Trophoblast cell (in vitro differentiated cells and primary cell): ENCODE data around the gene NFIB.

Source experiments
- DNase-seq, 2 donors: peaks; one replicate each; pipeline ENCODE4 v3.0.0-alpha.2; 2016
- H2AFZ ChIP-seq: 2 replicates; pipeline ENCODE4 v1.6.1; 2013; ENCODE audit warnings: low read length, moderate library complexity, mild to moderate bottlenecking; ENCODE audit not compliant: insufficient read depth, poor library complexity
- H2AK5ac ChIP-seq: 2 replicates; pipeline ENCODE4 v1.6.1; 2013; ENCODE audit warnings: mild to moderate bottlenecking, low read length
- H2BK120ac ChIP-seq: 2 replicates; pipeline ENCODE4 v1.6.1; 2013; ENCODE audit warnings: low read length, mild to moderate bottlenecking, moderate library complexity; ENCODE audit not compliant: insufficient read depth, poor library complexity
- H2BK12ac ChIP-seq: 2 replicates; pipeline ENCODE4 v1.6.1; 2013; ENCODE audit warnings: mild to moderate bottlenecking, low read length, moderate library complexity
- H2BK5ac ChIP-seq: 2 replicates; pipeline ENCODE4 v1.6.1; 2013; ENCODE audit warnings: low read length, low read depth, moderate library complexity, mild to moderate bottlenecking; ENCODE audit not compliant: poor library complexity
- H3K14ac ChIP-seq: 2 replicates; pipeline ENCODE4 v1.6.1; 2013; ENCODE audit warnings: mild to moderate bottlenecking, low read length
- H3K18ac ChIP-seq: 2 replicates; pipeline ENCODE4 v1.6.1; 2013; ENCODE audit warnings: mild to moderate bottlenecking, low read length
- H3K23ac ChIP-seq: 2 replicates; pipeline ENCODE4 v1.6.1; 2013; ENCODE audit warnings: low read length
- H3K27ac ChIP-seq: 2 replicates; pipeline ENCODE4 v1.5.1; 2013; ENCODE audit warnings: low read depth, mild to moderate bottlenecking, inconsistent platforms, low read length, moderate library complexity
- H3K27me3 ChIP-seq: 2 replicates; pipeline ENCODE4 v1.6.1; 2013; ENCODE audit warnings: inconsistent platforms, mild to moderate bottlenecking, low read length, moderate library complexity; ENCODE audit not compliant: insufficient read depth
- H3K36me3 ChIP-seq, 2 experiments: 1 replicate in 1 of 2; 2 replicates in 1 of 2; pipeline ENCODE4 v1.6.1; 2013; ENCODE audit warnings: low read length in 2 of 2, mild to moderate bottlenecking in 2 of 2, moderate library complexity in 1 of 2; ENCODE audit not compliant: insufficient read depth in 2 of 2, control insufficient read depth in 1 of 2
- H3K4ac ChIP-seq: 2 replicates; pipeline ENCODE4 v1.6.1; 2013; ENCODE audit warnings: low read depth, mild to moderate bottlenecking, low read length, moderate library complexity
- H3K4me1 ChIP-seq, 2 experiments: 1 replicate in 1 of 2; 2 replicates in 1 of 2; pipeline ENCODE4 v1.6.1; 2013; ENCODE audit warnings: low read length in 2 of 2, mild to moderate bottlenecking in 2 of 2, moderate library complexity in 1 of 2; ENCODE audit not compliant: insufficient read depth in 2 of 2, control insufficient read depth in 1 of 2
- H3K4me2 ChIP-seq: 2 replicates; pipeline ENCODE4 v1.6.1; 2013; ENCODE audit warnings: inconsistent platforms, mild to moderate bottlenecking, low read length, moderate library complexity
- H3K4me3 ChIP-seq: 2 replicates; pipeline ENCODE4 v1.5.1; 2013; ENCODE audit warnings: mild to moderate bottlenecking, low read depth, low read length, inconsistent platforms
- H3K79me1 ChIP-seq: one replicate; pipeline ENCODE4 v1.6.1; 2013; ENCODE audit warnings: low read length
- H3K79me2 ChIP-seq: 2 replicates; pipeline ENCODE4 v1.6.1; 2013; ENCODE audit warnings: low read length, mild to moderate bottlenecking; ENCODE audit not compliant: control insufficient read depth, insufficient read depth, poor library complexity
- H3K9ac ChIP-seq: 2 replicates; pipeline ENCODE4 v1.6.1; 2013; ENCODE audit warnings: mild to moderate bottlenecking, low read length
- H3K9me3 ChIP-seq: 2 replicates; pipeline ENCODE4 v1.6.1; 2013; ENCODE audit warnings: low read depth, mild to moderate bottlenecking, control low read depth, inconsistent platforms, low read length; ENCODE audit not compliant: insufficient read depth
- H4K12ac ChIP-seq: 2 replicates; pipeline ENCODE4 v1.6.1; 2013; ENCODE audit warnings: low read depth, mild to moderate bottlenecking, low read length, moderate library complexity
- H4K8ac ChIP-seq: 2 replicates; pipeline ENCODE4 v1.6.1; 2013; ENCODE audit warnings: low read depth, mild to moderate bottlenecking, low read length, moderate library complexity
- H4K91ac ChIP-seq: one replicate; pipeline ENCODE4 v1.6.1; 2013; ENCODE audit warnings: low read depth, mild to moderate bottlenecking, low read length, moderate library complexity
- WGBS: extraction: QIAGEN DNeasy Blood & Tissue Kit; methylation state at CpG from one replicate; pipeline ENCODE4 v1.1.7; 2013; ENCODE audit warnings: missing lambda C conversion rate; ENCODE audit not compliant: insufficient read length, insufficient coverage; ENCODE audit errors: extremely low coverage; 5-methylcytosine and 5-hydroxymethylcytosine counted together

The NFIB gene

DNA sequence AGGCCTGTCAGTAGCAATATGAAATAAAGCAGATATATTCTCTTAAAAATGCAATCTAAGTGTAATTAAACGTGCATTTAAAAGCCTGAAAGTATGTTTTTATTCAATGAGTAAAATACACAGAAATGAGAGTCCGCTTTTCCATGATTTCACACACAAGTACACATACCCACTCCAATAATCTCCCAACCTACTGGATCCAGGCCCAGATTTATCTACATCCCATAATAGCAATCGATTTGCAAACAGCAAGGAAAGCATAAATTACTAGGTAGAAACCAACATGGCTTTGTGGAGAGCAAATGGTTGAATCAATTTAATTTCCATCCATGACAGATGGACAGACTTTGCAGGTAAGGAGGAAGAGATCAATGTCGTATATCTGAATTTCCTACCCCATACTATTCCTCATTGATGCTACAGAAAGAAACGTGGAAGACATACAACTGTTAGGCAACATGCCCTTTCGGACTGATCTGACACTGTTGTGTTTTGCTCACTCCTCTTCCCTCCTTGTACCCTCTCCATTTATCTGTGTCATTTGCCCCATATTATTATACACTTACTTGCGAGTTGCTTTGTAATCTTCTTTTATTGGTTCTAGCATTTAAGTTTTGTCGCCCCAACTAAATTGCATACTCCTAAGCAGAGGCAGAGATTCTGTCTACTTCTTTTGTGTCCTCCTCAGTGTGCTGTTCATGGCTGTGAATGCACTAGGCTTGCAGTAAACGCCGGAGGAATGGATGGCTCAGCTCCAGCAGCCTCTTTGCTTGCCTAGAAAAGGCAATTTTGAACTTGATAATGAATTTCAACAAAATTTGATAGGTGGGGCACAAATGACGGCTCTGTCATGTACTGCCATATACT is 133.6 kb downstream of the NFIB start:
- no peak overlapping the region for H3K14ac ChIP-seq
- no peak overlapping the region for H2BK5ac ChIP-seq
- H3K79me1 ChIP-seq, result no peaks in the 10 kb centered on the region
- H3K23ac ChIP-seq, result no peak overlapping the region
- H3K27ac ChIP-seq, result no peak overlapping the region
- no peaks in the 10 kb centered on the region for H3K9me3 ChIP-seq
- H3K4me1 ChIP-seq, result no peaks in the 10 kb centered on the region
- no peaks in the 10 kb centered on the region for H3K27me3 ChIP-seq
- H2AFZ ChIP-seq, result no peak overlapping the region
- no peak overlapping the region for H2BK12ac ChIP-seq
- H3K4ac ChIP-seq, result no peak overlapping the region
- H3K4me2 ChIP-seq, result no peak overlapping the region
- H3K4me3 ChIP-seq, result no peak overlapping the region
- H4K8ac ChIP-seq, result no peak overlapping the region
- H2AK5ac ChIP-seq, result no peak overlapping the region
- H3K79me2 ChIP-seq, result no peaks in the 10 kb centered on the region
- no peaks in the 10 kb centered on the region for H3K36me3 ChIP-seq
- H2BK120ac ChIP-seq, result no peak overlapping the region
- H4K91ac ChIP-seq, result no peak overlapping the region
- H3K9ac ChIP-seq, result no peak overlapping the region
- no peak overlapping the region for H4K12ac ChIP-seq
- no peak overlapping the region for H3K18ac ChIP-seq
- no CpG with 5 or more reads among the region's 11 CpGs for WGBS
- no peak for DNase-seq

DNA sequence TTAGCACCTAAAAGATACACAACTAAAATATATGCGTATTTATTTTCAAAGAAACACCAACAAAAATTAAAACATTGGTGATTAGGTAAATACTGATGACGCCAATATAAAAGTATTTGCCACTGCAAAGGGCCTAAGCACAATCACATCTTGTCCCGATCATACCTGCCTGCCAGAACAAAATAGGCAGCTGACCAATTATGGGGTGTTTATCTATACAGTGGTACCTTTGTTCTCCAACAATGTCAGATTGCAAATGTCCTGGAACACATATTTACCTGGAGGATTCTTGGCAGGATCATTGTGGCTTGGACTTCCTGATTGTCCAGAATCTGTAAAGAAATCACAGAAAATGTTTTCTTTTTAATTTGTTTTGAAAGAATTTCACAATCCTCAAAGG is 134.5 kb downstream of the NFIB start:
- Histone ChIP-seq H2BK12ac (no peak overlapping the region), H3K14ac (no peak overlapping the region), H3K79me2 (no peaks in the 10 kb centered on the region), H2BK5ac (no peak overlapping the region), H3K27me3 (no peaks in the 10 kb centered on the region), H3K23ac (no peak overlapping the region), H3K18ac (no peak overlapping the region), H3K27ac (no peak overlapping the region), H2AK5ac (no peak overlapping the region), H3K9ac (no peak overlapping the region), H3K9me3 (no peaks in the 10 kb centered on the region), H4K91ac (no peak overlapping the region), H3K4me2 (no peak overlapping the region), H3K4me3 (no peak overlapping the region), H2AFZ (no peak overlapping the region), H3K36me3 (no peaks in the 10 kb centered on the region), H3K4ac (no peak overlapping the region), H4K8ac (no peak overlapping the region), H2BK120ac (no peak overlapping the region), H4K12ac (no peak overlapping the region), H3K4me1 (no peaks in the 10 kb centered on the region), H3K79me1 (no peaks in the 10 kb centered on the region)
- WGBS, result no CpG with 5 or more reads among the region's 3 CpGs
- no peak for DNase-seq

DNA sequence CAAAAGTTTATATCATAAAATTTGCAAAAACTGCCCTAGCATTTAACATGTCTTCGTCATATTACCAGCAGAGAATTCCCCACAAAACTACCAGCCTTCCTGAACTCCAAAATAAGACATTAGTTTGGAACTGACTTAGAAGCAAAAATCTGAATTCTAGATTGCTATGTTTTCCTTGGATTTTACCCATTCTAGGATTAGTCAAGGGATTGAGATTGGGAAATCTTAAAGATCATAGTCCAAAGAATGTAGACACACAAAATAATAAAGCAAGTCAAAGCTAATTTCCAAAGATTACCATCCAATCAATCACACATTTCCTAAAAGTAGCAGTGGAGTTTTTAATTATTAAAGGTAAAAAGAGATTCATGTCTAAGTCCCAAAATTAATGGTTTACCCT is 138.2 kb downstream of the NFIB start:
- no peak overlapping the region for H2BK120ac ChIP-seq
- no peaks in the 10 kb centered on the region for H3K9me3 ChIP-seq
- H2AK5ac ChIP-seq, result no peak overlapping the region
- H3K79me1 ChIP-seq, result no peaks in the 10 kb centered on the region
- H3K79me2 ChIP-seq, result no peaks in the 10 kb centered on the region
- no peak overlapping the region for H3K23ac ChIP-seq
- H2BK12ac ChIP-seq, result no peak overlapping the region
- H2BK5ac ChIP-seq, result no peak overlapping the region
- H3K27me3 ChIP-seq, result no peaks in the 10 kb centered on the region
- H4K91ac ChIP-seq, result no peak overlapping the region
- no peak overlapping the region for H3K18ac ChIP-seq
- H3K36me3 ChIP-seq, result no peaks in the 10 kb centered on the region
- H4K12ac ChIP-seq, result no peak overlapping the region
- H3K4me1 ChIP-seq, result no peaks in the 10 kb centered on the region
- no peak overlapping the region for H3K4me3 ChIP-seq
- no peak overlapping the region for H3K4ac ChIP-seq
- no CpG with 5 or more reads among the region's 1 CpG for WGBS
- no peak overlapping the region for H3K4me2 ChIP-seq
- no peak overlapping the region for H3K14ac ChIP-seq
- H4K8ac ChIP-seq, result no peak overlapping the region
- H2AFZ ChIP-seq, result no peak overlapping the region
- H3K9ac ChIP-seq, result no peak overlapping the region
- H3K27ac ChIP-seq, result no peak overlapping the region
- no peak for DNase-seq

DNA sequence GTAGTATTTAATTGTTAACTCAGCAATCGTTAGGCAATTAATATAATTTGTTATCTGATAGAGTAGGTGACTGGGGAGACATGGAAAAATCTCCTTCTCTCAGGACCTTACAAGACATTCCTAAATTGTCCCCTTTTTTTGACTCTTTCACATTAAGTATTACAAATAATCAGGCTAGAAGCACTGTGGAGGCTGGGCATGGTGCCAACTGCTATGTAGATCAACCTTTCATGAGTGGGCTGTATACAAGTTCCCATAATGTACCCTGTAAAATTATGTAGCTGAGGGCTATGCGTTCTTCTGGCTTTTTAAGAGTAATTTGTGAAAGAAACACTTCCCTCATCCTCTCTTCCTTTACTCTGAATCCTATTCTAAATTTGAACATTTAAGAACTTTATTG is 140.2 kb downstream of the NFIB start:
- Histone ChIP-seq H3K9ac (no peak overlapping the region), H2BK5ac (no peak overlapping the region), H3K4me2 (no peak overlapping the region), H3K4me1 (no peaks in the 10 kb centered on the region), H3K9me3 (no peaks in the 10 kb centered on the region), H4K91ac (no peak overlapping the region), H2BK120ac (no peak overlapping the region), H2AFZ (no peak overlapping the region), H3K4ac (no peak overlapping the region), H4K8ac (no peak overlapping the region), H2AK5ac (no peak overlapping the region), H4K12ac (no peak overlapping the region), H3K4me3 (no peak overlapping the region), H3K18ac (no peak overlapping the region), H3K36me3 (no peaks in the 10 kb centered on the region), H3K79me1 (no peaks in the 10 kb centered on the region), H3K27ac (no peak overlapping the region), H2BK12ac (no peak overlapping the region), H3K27me3 (no peaks in the 10 kb centered on the region), H3K23ac (no peak overlapping the region), H3K14ac (no peak overlapping the region), H3K79me2 (no peaks in the 10 kb centered on the region)
- no CpG with 5 or more reads among the region's 2 CpGs for WGBS
- no peak for DNase-seq
